SK-N-SH (cell line): ENCODE data around the gene ACTG2. TPM values are rescaled to one million over a fixed set of nuclear protein-coding genes. Genes with fewer than 3 reads are reported as not detected.

Source experiments
- CTCF ChIA-PET: fragments of 300-600, 350-600 bp; formaldehyde crosslinking; extraction: SDS; loops from one replicate; lab custom pipeline; 2021; lab: Yijun Ruan, JAX
- POLR2A ChIA-PET: fragments of 350-600 bp; sonication (Branson Sonifier 250); formaldehyde crosslinking; extraction: SDS; loops from one replicate; lab custom pipeline; 2020; ENCODE audit warnings: antibody characterized with exemption, inconsistent platforms; lab: Yijun Ruan, JAX
- DNase-seq: peaks from one replicate; pipeline ENCODE4 v3.0.0; 2012
- H2AFZ ChIP-seq: fragments of 200-600 bp; sonication (generic); 2 replicates; pipeline ENCODE4 v1.8.1; 2016; ENCODE audit warnings: antibody characterized with exemption, mild to moderate bottlenecking, low read depth
- H3F3A ChIP-seq: fragments of 200-600 bp; sonication (generic); replicated peaks from 2 replicates; pipeline ENCODE3; 2016; ENCODE audit warnings: antibody characterized with exemption, mild to moderate bottlenecking; ENCODE audit not compliant: insufficient read depth
- H3K27ac ChIP-seq, 2 experiments: fragments of 200-500 bp in 1 of 2; fragments of 200-600 bp in 1 of 2; sonication (Bioruptor generic) in 1 of 2; sonication (generic), shearing (Covaris generic) in 1 of 2; 2 replicates each; pipeline versions ENCODE4 v1.5.1 to v1.6.1; 2014 to 2016; ENCODE audit warnings: low read depth in 2 of 2, inconsistent platforms in 1 of 2, low read length in 1 of 2, mild to moderate bottlenecking in 1 of 2, mixed read lengths in 1 of 2
- H3K27me3 ChIP-seq: fragments of 200-600 bp; sonication (generic), shearing (Covaris generic); 2 replicates; pipeline ENCODE4 v1.6.1; 2016; ENCODE audit warnings: mixed run types; ENCODE audit not compliant: insufficient read depth
- H3K36me3 ChIP-seq, 2 experiments: fragments of 200-500 bp in 1 of 2; fragments of 200-600 bp in 1 of 2; sonication (Bioruptor generic) in 1 of 2; sonication (generic) in 1 of 2; replicated peaks in 1 of 2; 2 replicates each; pipeline versions ENCODE3 to v1.5.1; 2014 to 2016; ENCODE audit warnings: low read length in 1 of 2, mild to moderate bottlenecking in 1 of 2; ENCODE audit not compliant: insufficient read depth in 2 of 2, control insufficient read depth in 1 of 2
- H3K4me1 ChIP-seq, 2 experiments: fragments of 200-500 bp in 1 of 2; fragments of 200-600 bp in 1 of 2; sonication (Bioruptor generic) in 1 of 2; sonication (generic), shearing (Covaris generic) in 1 of 2; 2 replicates each; pipeline versions ENCODE4 v1.5.1 to v1.6.1; 2014 to 2016; ENCODE audit warnings: low read depth in 1 of 2, low read length in 1 of 2, mixed run types in 1 of 2; ENCODE audit not compliant: insufficient read depth in 2 of 2, control insufficient read depth in 1 of 2
- H3K4me2 ChIP-seq: fragments of 200-600 bp; sonication (generic), shearing (Covaris generic); 2 replicates; pipeline ENCODE4 v1.6.1; 2017; ENCODE audit warnings: mixed run types
- H3K4me3 ChIP-seq, 2 experiments: fragments of 200-500 bp in 1 of 2; fragments of 200-600 bp in 1 of 2; sonication (Bioruptor generic) in 1 of 2; sonication (generic), shearing (Covaris generic) in 1 of 2; 2 replicates each; pipeline versions ENCODE4 v1.5.1 to v1.8.1; 2014 to 2016; ENCODE audit warnings: low read depth in 2 of 2, inconsistent platforms in 1 of 2, low read length in 1 of 2, mild to moderate bottlenecking in 1 of 2, mixed read lengths in 1 of 2, moderate library complexity in 1 of 2
- H3K79me2 ChIP-seq: fragments of 200-600 bp; sonication (generic); 2 replicates; pipeline ENCODE4 v1.8.1; 2017; ENCODE audit warnings: mild to moderate bottlenecking; ENCODE audit not compliant: insufficient read depth
- H3K9ac ChIP-seq: fragments of 200-600 bp; sonication (generic); 2 replicates; pipeline ENCODE4 v1.6.1; 2017; ENCODE audit warnings: mixed run types
- H3K9me2 ChIP-seq: fragments of 200-600 bp; sonication (generic); 2 replicates; pipeline ENCODE4 v1.6.1; 2017; ENCODE audit warnings: mixed run types
- H3K9me3 ChIP-seq: fragments of 200-600 bp; sonication (generic); 2 replicates; pipeline ENCODE4 v1.6.1; 2017; ENCODE audit warnings: mixed run types, mild to moderate bottlenecking, moderate library complexity
- H4K20me1 ChIP-seq: fragments of 200-600 bp; sonication (generic); 2 replicates; pipeline ENCODE4 v1.6.1; 2017; ENCODE audit warnings: mild to moderate bottlenecking, mixed run types; ENCODE audit not compliant: insufficient read depth
- ELF1 ChIP-seq: IDR thresholded peaks from 2 replicates; pipeline ENCODE4 v1.4.0; 2012
- EP300 ChIP-seq, 2 experiments: IDR thresholded peaks; 2 replicates each; pipeline versions ENCODE4 v1.4.0 to v1.6.1; 2012; ENCODE audit warnings: borderline replicate concordance in 1 of 2, low read depth in 1 of 2, low read length in 1 of 2
- FOXJ3 ChIP-seq: sonication (generic); formaldehyde crosslinking; IDR thresholded peaks from 2 replicates; pipeline ENCODE4 v1.5.1; 2020; ENCODE audit warnings: mild to moderate bottlenecking, missing genetic modification reagents
- FOXM1 ChIP-seq: IDR thresholded peaks from 2 replicates; pipeline ENCODE4 v1.4.0; 2012; ENCODE audit warnings: low read depth, mild to moderate bottlenecking
- GABPA ChIP-seq: IDR thresholded peaks from 2 replicates; pipeline ENCODE4 v1.4.0; 2012; ENCODE audit warnings: low read depth, mild to moderate bottlenecking
- IRF3 ChIP-seq: fragments of 150-350 bp; IDR thresholded peaks from 2 replicates; pipeline ENCODE4 v1.6.1; 2016; ENCODE audit warnings: mild to moderate bottlenecking, low read depth, low read length
- JUND ChIP-seq: IDR thresholded peaks from 2 replicates; pipeline ENCODE4 v1.4.0; 2012
- MAX ChIP-seq: IDR thresholded peaks from 2 replicates; pipeline ENCODE4 v1.4.0; 2012; ENCODE audit warnings: low read depth
- MXI1 ChIP-seq: IDR thresholded peaks from 2 replicates; pipeline ENCODE4 v1.6.1; 2012; ENCODE audit warnings: mild to moderate bottlenecking, low read depth, low read length, improper control_type of control experiment
- PBX3 ChIP-seq: IDR thresholded peaks from 2 replicates; pipeline ENCODE4; 2012
- POLR2AphosphoS5 ChIP-seq: IDR thresholded peaks from 2 replicates; pipeline ENCODE4 v1.6.1; 2012; ENCODE audit warnings: low read depth, low read length
- RFX5 ChIP-seq: IDR thresholded peaks from 2 replicates; pipeline ENCODE4 v1.6.1; 2012; ENCODE audit warnings: mild to moderate bottlenecking, improper control_type of control experiment, low read length
- RXRA ChIP-seq: IDR thresholded peaks from 2 replicates; pipeline ENCODE4 v1.4.0; 2012; ENCODE audit warnings: low read depth, mild to moderate bottlenecking, borderline replicate concordance
- SIN3A ChIP-seq: IDR thresholded peaks from 2 replicates; pipeline ENCODE4 v1.6.1; 2012; ENCODE audit warnings: low read depth, mild to moderate bottlenecking, low read length, moderate library complexity, borderline replicate concordance
- TCF12 ChIP-seq: IDR thresholded peaks from 2 replicates; pipeline ENCODE4 v1.4.0; 2012
- YY1 ChIP-seq: IDR thresholded peaks from 2 replicates; pipeline ENCODE4 v1.4.0; 2012; ENCODE audit warnings: low read depth, mild to moderate bottlenecking
- ZBTB33 ChIP-seq: IDR thresholded peaks from 2 replicates; pipeline ENCODE4 v1.4.0; 2012; ENCODE audit warnings: low read depth, borderline replicate concordance
- WGBS: methylation state at CpG from one replicate; pipeline ENCODE4 v1.1.6; 2017; ENCODE audit warnings: low lambda C conversion rate; 5-methylcytosine and 5-hydroxymethylcytosine counted together
- polyA plus RNA-seq, 3 experiments: library from polyadenylated mRNA; depleted of rRNA; stranded (reverse); fragments of >200 nt; gene quantifications; 2 replicates each; pipeline ENCODE4 v1.2.3, GENCODE V29; 2012

ACTG2 gene
- polyA plus RNA-seq, 1 of the 3 experiments (the other 2 are of a cell fraction), result 0.25 TPM

- WGBS, result 62% methylated on average over 6 of the region's 6 CpGs
- H2AFZ ChIP-seq, result no peak overlapping the region
- ChIA-PET CTCF (no interaction called here), POLR2A (no interaction called here)
- no peak overlapping the region for H3K4me3 ChIP-seq
- no peak for TF ChIP-seq IRF3
- TF ChIP-seq ELF1, result no peak
- no peaks in the 10 kb centered on the region for H3K79me2 ChIP-seq
- H3K9me3 ChIP-seq, result no peaks in the 10 kb centered on the region
- no peak for DNase-seq
- H3K4me2 ChIP-seq, result no peak overlapping the region
- H3K4me1 ChIP-seq, result no peaks in the 10 kb centered on the region
- no peaks in the 10 kb centered on the region; the same call in 1 of the 2 replicates for H3K27me3 ChIP-seq
- no peak overlapping the region for H3K27ac ChIP-seq
- H3K9me2 ChIP-seq, result no peaks in the 10 kb centered on the region
- no peaks in the 10 kb centered on the region for H3K36me3 ChIP-seq
- H3K9ac ChIP-seq, result no peak overlapping the region
- H4K20me1 ChIP-seq, result no peaks in the 10 kb centered on the region
- no peaks in the 10 kb centered on the region for H3F3A ChIP-seq
Measured at GRCh38 chr2:73897934-73898333, 5.1 kb downstream of the ACTG2 start.

- H3F3A ChIP-seq, result no peaks in the 10 kb centered on the region
- CTCF ChIA-PET, result no interaction called here
- no peaks in the 10 kb centered on the region for H3K79me2 ChIP-seq
- H3K9me3 ChIP-seq, result no peaks in the 10 kb centered on the region
- no peak for DNase-seq
- no peaks in the 10 kb centered on the region for H4K20me1 ChIP-seq
- POLR2A ChIA-PET, result no interaction called here
- no peaks in the 10 kb centered on the region for H3K9me2 ChIP-seq
- TF ChIP-seq ELF1, result no peak
- no peak for TF ChIP-seq YY1
- TF ChIP-seq TCF12, result no peak
- no peak for TF ChIP-seq GABPA
- no peak for TF ChIP-seq FOXM1
- TF ChIP-seq FOXJ3 (CRISPR knock-in tag), result no peak
- no peak for TF ChIP-seq ZBTB33
- no peak for TF ChIP-seq PBX3
- no peak for TF ChIP-seq SIN3A
- no peak for TF ChIP-seq JUND
- no peak for TF ChIP-seq MXI1
- no peak for TF ChIP-seq POLR2AphosphoS5
- no peak for TF ChIP-seq RFX5
- TF ChIP-seq MAX, result no peak
- TF ChIP-seq RXRA, result no peak
- TF ChIP-seq EP300 (IDR thresholded peaks at IDR 0.05; ENCODE audit: borderline replicate concordance in 1 of 2, low read depth in 1 of 2, low read length in 1 of 2), result no peak
- WGBS, result 79% methylated on average over 8 of the region's 8 CpGs
- H2AFZ ChIP-seq, result no peak overlapping the region
- no peak overlapping the region for H3K27ac ChIP-seq
- no peak overlapping the region for H3K4me3 ChIP-seq
- no peak overlapping the region for H3K4me2 ChIP-seq
- no peaks in the 10 kb centered on the region for H3K4me1 ChIP-seq
- no peak overlapping the region for H3K9ac ChIP-seq
- no peaks in the 10 kb centered on the region; the same call in 1 of the 2 replicates for H3K27me3 ChIP-seq
- no peaks in the 10 kb centered on the region for H3K36me3 ChIP-seq
Measured at GRCh38 chr2:73899801-73900336, 7.1 kb downstream of the ACTG2 start.
